HFF-Myc (cell line): ENCODE results near the gene SAMD4A.

ENCODE experiments used
- DNase-seq: peaks from one replicate; pipeline ENCODE4 v3.0.0-alpha.2; 2011; ENCODE audit warnings: low read depth; ENCODE audit errors: extremely low read depth
- H3K4me3 ChIP-seq: replicated peaks from 2 replicates; pipeline ENCODE4 v1.5.1; 2011; ENCODE audit warnings: low read depth, mild to moderate bottlenecking, control low read depth, low read length
- CTCF ChIP-seq: IDR thresholded peaks from 2 replicates; pipeline ENCODE4 v1.5.1; 2012; ENCODE audit warnings: mild to moderate bottlenecking, low read depth, low read length, control low read depth; ENCODE audit errors: missing control alignments

SAMD4A gene

GRCh38 chr14:54589843-54590242, 22.9 kb downstream of the SAMD4A start:
- DNase-seq, result no peak
- H3K4me3 ChIP-seq, result no peak overlapping the region
- TF ChIP-seq CTCF, result no peak

DNA sequence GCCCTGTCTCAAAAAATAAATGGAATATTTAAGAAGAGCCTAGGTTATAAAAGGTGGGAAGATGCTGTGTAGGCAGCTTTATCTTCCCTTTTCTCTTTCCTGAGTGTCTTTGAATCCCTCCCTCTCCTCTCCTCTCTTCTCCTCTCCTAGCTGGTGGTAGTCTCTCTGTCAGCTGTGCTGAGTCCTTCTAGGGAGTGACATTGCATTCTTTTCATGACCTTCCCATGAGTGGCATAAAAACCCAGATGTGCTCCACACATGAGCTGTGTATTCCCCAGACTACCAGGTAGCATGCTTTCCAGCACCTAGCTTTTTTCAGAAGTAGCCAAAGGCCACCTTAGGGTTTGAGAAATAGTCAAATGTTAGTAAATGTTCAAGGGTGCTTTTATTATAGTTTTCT, 23.6 kb downstream of the SAMD4A start:
- no peak for DNase-seq
- no peak for TF ChIP-seq CTCF
- no peak overlapping the region for H3K4me3 ChIP-seq

GRCh38 chr14:54591461-54591860, 24.5 kb downstream of the SAMD4A start:
- no peak for DNase-seq
- TF ChIP-seq CTCF, result no peak
- no peak overlapping the region for H3K4me3 ChIP-seq

- DNase-seq, result no peak
- H3K4me3 ChIP-seq, result no peak overlapping the region
- TF ChIP-seq CTCF, result no peak
Observed at GRCh38 chr14:54591866-54592265, 24.9 kb downstream of the SAMD4A start.

DNA sequence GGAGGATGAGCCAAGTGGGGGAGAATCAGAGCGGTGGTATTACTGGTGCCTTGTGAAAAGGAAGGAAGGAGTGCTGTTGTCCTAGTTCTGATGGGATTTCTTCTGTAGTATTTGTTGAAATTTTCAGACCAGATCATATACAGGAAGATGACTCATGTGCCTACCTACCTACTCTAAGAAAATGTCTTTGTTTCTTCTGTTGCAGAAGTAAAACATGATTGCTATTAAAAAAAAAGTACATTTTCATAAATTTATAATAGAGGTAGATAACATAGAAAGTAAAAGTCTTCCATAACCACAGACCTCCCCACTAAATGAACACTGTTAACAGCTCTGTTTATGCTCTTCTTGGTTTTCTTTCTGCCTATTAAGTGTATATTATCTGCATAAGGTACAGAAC, 26.9 kb downstream of the SAMD4A start:
- no peak for TF ChIP-seq CTCF
- no peak for DNase-seq

DNA sequence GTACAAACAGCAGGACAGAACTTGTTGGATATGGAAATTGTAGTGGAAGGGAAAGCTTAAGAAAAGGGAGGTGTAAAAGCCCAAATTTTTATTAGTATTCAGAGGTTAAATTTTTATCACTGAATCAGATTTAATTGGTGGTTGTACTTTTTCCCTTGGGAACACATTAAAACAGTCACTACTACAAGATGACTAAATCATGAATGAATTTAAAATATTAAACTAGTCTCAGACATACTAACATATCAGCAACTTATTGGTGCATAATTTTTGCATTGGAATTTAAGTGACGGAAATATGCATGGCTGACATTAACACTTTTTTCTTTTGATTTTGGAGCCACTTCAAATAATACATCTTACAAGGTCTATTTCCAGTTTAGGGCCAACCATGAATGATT, 27.6 kb downstream of the SAMD4A start:
- no peak for TF ChIP-seq CTCF
- H3K4me3 ChIP-seq, result no peak overlapping the region
- DNase-seq, result no peak

More for the DNA sequence above, 26.9 kb downstream of the SAMD4A start:
- no peak overlapping the region for H3K4me3 ChIP-seq

DNA sequence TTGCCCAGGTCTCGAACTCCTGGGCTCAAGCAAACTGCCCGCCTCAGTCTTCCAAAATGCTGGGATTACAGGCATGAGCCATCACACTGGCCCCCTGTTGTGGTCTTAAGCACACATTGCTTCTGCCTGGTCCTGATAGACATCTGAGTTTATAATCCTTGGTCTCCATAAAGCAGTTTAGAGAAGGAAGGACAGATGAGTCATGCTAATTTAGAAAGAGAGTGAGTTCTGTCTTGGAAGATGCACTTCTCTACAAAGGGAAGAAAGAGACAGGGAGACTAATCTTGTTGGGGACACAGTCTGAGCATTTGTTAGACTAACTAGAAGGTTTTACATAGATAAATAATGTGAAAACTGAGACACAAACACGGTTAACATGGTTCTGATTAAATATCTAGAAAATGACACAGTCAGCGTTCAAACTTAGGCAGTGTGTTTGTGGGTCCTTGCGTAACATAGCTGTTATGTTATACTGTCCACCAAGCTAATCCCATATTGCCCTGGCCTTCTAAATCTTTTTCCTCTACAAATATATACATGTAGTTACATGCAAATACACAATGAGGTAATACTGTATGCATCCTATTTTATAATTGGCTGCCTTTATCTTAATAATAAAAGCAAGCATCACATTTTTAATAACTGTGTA, 31.0 kb downstream of the SAMD4A start:
- no peak overlapping the region for H3K4me3 ChIP-seq
- DNase-seq, result no peak
- TF ChIP-seq CTCF, result no peak
